HG03521 (cell line): ENCODE measurements around the gene RAD9B.

Experiments used
- ATAC-seq: cut with Tn5 transposase; IDR thresholded peaks from one replicate; pipeline ENCODE4 v1.9.1; 2021; ENCODE audit warnings: mild to moderate bottlenecking, moderate library complexity; ENCODE audit not compliant: unreplicated experiment

Gene RAD9B

GRCh38 chr12:110550981-110551380, 48.9 kb downstream of the RAD9B start:
- ATAC-seq: no peak
